ENCODE results near the gene PPM1A.

DNA sequence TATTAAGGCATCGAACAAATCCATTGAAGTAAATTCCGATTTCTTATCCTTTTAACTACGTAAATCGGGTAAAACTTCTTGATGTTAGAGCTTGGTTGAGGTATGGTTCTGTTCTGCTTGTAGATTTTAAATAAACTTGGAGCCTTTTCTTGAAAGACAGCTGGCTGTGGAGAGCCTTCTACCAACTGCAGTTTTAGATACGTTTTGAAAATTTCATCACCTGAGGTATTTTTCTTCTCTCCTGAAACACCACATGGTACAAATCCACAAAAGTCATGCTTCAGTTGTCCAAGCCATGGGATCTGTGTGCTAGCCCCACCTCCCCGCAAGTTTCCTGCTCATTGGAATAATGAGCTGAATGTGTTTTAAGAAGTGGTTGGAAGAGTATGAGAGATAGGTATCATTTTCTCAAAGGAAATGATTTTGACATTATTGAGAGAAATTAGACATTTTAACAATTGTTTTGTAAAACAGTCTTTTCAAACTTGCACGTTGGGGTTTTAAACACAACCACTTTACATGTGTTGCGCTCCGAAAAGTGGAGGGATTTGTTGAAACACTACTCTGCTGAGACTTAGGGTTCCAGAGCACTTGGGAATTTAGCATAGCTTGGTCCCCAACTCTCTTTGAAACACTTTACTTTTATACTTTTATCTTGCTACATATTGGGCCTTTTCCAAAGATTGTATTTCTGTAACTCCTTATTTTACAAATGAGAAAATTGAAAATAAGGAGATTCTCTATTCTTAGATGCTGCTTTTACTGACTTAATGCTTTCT is 1.4 kb downstream of the PPM1A start:
- no peak for TF ChIP-seq NFIC (IDR thresholded peaks at IDR 0.05)
- TF ChIP-seq, protein P1, sequence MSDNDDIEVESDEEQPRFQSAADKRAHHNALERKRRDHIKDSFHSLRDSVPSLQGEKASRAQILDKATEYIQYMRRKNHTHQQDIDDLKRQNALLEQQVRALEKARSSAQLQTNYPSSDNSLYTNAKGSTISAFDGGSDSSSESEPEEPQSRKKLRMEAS (IDR thresholded peaks at IDR 0.05) = peak; percentile 31; the same call in 1 of the 2 replicates
- TF ChIP-seq EGR1 (IDR thresholded peaks at IDR 0.05) = no peak
- TF ChIP-seq TAF1 (IDR thresholded peaks at IDR 0.05; ENCODE audit: low read depth) = no peak
- no peak for TF ChIP-seq EP300 (IDR thresholded peaks at IDR 0.05; ENCODE audit: borderline replicate concordance)
- TF ChIP-seq CEBPB (IDR thresholded peaks at IDR 0.05) = no peak
